HepG2 (cell line): ENCODE measurements around the gene SYCE3. TPM values are rescaled to one million over a fixed set of nuclear protein-coding genes. Genes with fewer than 3 reads are reported as not detected.
A peak's percentile ranks its signal among the peaks of the same experiment; 100 is the strongest.

Experiments used
- ARNTL ChIP-seq: sonication (generic); formaldehyde crosslinking; IDR thresholded peaks from 2 replicates; pipeline ENCODE4 v1.4.0; 2020; ENCODE audit warnings: mild to moderate bottlenecking, missing genetic modification reagents
- HDAC1 ChIP-seq: sonication (generic); formaldehyde crosslinking; IDR thresholded peaks from 2 replicates; pipeline ENCODE4 v1.5.1; 2020; ENCODE audit warnings: mild to moderate bottlenecking, missing genetic modification reagents
- RFXAP ChIP-seq: sonication (generic); formaldehyde crosslinking; IDR thresholded peaks from 2 replicates; pipeline ENCODE4 v1.4.0; 2020; ENCODE audit warnings: missing genetic modification reagents, borderline replicate concordance
- SIX4 ChIP-seq: sonication (generic); formaldehyde crosslinking; IDR thresholded peaks from 2 replicates; pipeline ENCODE4 v1.4.0; 2020; ENCODE audit warnings: missing genetic modification reagents
- ZFAT ChIP-seq: sonication (generic); formaldehyde crosslinking; conservative IDR thresholded peaks from 2 replicates; pipeline ENCODE4 v1.8.1; 2023; ENCODE audit warnings: missing genetic modification reagents, inconsistent platforms
- ZNF883 ChIP-seq: sonication (generic); formaldehyde crosslinking; IDR thresholded peaks from 2 replicates; pipeline ENCODE4 v1.5.1; 2020; ENCODE audit warnings: mild to moderate bottlenecking, missing genetic modification reagents; ENCODE audit errors: not compliant biosample characterization
- polyA plus RNA-seq, 8 experiments: library from polyadenylated mRNA; depleted of rRNA in 3 of 8; stranded (reverse) in 7 of 8; unstranded in 1 of 8; fragments of >200 nt; fragmentation: Illumina TruSeq in 4 of 8; extraction: Trizol in 4 of 8; gene quantifications; 2 replicates each; pipeline versions ENCODE4 v1.2.1 to v1.2.3, GENCODE V29; 2011 to 2016; ENCODE audit warnings: low read depth in 4 of 8, missing spikeins in 1 of 8, mixed read lengths in 1 of 8; ENCODE audit not compliant: insufficient read depth in 1 of 8
- total RNA-seq, 5 experiments: library from RNA; depleted of rRNA; stranded (reverse); fragments of >200 nt; fragmentation: Illumina TruSeq; extraction: Trizol; gene quantifications; 2 replicates each; pipeline ENCODE4 v1.2.3, GENCODE V29; 2016; ENCODE audit warnings: low read depth in 1 of 5
- TF ChIP-seq, protein P1 (sequence below): sonication (generic); formaldehyde crosslinking; IDR thresholded peaks from 2 replicates; pipeline ENCODE4 v1.5.0; 2020; ENCODE audit warnings: mild to moderate bottlenecking, missing genetic modification reagents, borderline replicate concordance
- TF ChIP-seq, protein P2 (sequence below): sonication (generic); formaldehyde crosslinking; IDR thresholded peaks from 2 replicates; pipeline ENCODE4 v1.5.0; 2020; ENCODE audit warnings: missing genetic modification reagents
- TF ChIP-seq, protein P3 (sequence below): sonication (generic); formaldehyde crosslinking; IDR thresholded peaks from one replicate; pipeline ENCODE4 v1.5.1; 2020; ENCODE audit warnings: mild to moderate bottlenecking, missing genetic modification reagents; ENCODE audit errors: not compliant biosample characterization
- TF ChIP-seq, protein P4 (sequence below): IDR thresholded peaks from 2 replicates; pipeline ENCODE4 v1.6.1; 2016
- TF ChIP-seq, protein P5 (sequence below): sonication (generic); formaldehyde crosslinking; conservative IDR thresholded peaks from 2 replicates; pipeline ENCODE4 v1.4.0; 2020; ENCODE audit warnings: missing genetic modification reagents

SYCE3 gene
- total and polyA plus RNA-seq, 2 of the 13 experiments (the other 11 are each of a cell fraction or from before 2014, with no cell fraction given): not detected

DNA sequence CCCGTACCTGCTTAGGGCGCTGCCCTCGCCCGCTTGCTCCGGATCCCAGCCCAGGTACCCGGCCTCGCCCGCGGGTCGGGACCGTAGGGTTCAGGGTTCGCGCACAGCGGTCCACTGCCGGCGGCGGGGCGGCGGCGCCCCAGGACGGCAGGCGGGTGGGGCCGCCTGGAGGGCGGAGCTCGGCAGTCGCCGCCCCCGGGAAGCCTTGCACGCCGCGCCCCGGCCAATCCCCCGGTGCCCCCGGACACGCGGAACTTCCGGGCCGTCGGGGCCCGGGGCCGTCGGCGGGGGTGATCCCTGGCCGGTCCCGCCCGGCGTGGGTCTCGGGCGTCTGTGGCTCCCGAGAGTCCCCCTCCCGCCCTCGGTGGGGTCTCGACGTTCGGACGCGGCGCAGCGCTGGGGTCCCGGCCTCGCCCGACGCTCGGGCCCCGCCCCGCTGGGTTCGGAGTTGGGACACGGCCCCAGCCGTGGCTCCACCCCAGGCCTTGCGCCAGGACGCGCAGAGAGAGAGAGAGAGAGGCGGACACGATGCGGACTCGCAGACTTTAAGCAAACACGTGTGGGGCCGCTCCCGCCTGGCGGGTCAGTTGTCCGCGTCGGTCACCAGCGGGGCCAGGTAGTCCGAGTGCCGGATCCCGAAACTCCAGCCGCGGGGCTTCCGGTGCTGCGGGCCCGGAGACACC is 32.7 kb downstream of the SYCE3 start, which contains the start of gene TYMP (continued):
- TF ChIP-seq, protein P1, sequence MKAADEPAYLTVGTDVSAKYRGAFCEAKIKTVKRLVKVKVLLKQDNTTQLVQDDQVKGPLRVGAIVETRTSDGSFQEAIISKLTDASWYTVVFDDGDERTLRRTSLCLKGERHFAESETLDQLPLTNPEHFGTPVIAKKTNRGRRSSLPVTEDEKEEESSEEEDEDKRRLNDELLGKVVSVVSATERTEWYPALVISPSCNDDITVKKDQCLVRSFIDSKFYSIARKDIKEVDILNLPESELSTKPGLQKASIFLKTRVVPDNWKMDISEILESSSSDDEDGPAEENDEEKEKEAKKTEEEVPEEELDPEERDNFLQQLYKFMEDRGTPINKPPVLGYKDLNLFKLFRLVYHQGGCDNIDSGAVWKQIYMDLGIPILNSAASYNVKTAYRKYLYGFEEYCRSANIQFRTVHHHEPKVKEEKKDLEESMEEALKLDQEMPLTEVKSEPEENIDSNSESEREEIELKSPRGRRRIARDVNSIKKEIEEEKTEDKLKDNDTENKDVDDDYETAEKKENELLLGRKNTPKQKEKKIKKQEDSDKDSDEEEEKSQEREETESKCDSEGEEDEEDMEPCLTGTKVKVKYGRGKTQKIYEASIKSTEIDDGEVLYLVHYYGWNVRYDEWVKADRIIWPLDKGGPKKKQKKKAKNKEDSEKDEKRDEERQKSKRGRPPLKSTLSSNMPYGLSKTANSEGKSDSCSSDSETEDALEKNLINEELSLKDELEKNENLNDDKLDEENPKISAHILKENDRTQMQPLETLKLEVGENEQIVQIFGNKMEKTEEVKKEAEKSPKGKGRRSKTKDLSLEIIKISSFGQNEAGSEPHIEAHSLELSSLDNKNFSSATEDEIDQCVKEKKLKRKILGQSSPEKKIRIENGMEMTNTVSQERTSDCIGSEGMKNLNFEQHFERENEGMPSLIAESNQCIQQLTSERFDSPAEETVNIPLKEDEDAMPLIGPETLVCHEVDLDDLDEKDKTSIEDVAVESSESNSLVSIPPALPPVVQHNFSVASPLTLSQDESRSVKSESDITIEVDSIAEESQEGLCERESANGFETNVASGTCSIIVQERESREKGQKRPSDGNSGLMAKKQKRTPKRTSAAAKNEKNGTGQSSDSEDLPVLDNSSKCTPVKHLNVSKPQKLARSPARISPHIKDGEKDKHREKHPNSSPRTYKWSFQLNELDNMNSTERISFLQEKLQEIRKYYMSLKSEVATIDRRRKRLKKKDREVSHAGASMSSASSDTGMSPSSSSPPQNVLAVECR (CRISPR knock-in tag): peak; percentile 74; the same call in 1 of the 2 replicates
- peak; percentile 46; the same call in 1 of the 2 replicates for TF ChIP-seq SIX4 (CRISPR knock-in tag)
- 0 out of 2 replicates have a peak, but pooled peaks have one; percentile 35 for TF ChIP-seq ZFAT (CRISPR knock-in tag)
- TF ChIP-seq ARNTL: peak; percentile 59; the same call in 1 of the 2 replicates
- TF ChIP-seq, protein P2, sequence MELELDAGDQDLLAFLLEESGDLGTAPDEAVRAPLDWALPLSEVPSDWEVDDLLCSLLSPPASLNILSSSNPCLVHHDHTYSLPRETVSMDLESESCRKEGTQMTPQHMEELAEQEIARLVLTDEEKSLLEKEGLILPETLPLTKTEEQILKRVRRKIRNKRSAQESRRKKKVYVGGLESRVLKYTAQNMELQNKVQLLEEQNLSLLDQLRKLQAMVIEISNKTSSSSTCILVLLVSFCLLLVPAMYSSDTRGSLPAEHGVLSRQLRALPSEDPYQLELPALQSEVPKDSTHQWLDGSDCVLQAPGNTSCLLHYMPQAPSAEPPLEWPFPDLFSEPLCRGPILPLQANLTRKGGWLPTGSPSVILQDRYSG (CRISPR knock-in tag): peak; percentile 19; the same call in 1 of the 2 replicates
- TF ChIP-seq ZNF883: no peak
- TF ChIP-seq, protein P3, sequence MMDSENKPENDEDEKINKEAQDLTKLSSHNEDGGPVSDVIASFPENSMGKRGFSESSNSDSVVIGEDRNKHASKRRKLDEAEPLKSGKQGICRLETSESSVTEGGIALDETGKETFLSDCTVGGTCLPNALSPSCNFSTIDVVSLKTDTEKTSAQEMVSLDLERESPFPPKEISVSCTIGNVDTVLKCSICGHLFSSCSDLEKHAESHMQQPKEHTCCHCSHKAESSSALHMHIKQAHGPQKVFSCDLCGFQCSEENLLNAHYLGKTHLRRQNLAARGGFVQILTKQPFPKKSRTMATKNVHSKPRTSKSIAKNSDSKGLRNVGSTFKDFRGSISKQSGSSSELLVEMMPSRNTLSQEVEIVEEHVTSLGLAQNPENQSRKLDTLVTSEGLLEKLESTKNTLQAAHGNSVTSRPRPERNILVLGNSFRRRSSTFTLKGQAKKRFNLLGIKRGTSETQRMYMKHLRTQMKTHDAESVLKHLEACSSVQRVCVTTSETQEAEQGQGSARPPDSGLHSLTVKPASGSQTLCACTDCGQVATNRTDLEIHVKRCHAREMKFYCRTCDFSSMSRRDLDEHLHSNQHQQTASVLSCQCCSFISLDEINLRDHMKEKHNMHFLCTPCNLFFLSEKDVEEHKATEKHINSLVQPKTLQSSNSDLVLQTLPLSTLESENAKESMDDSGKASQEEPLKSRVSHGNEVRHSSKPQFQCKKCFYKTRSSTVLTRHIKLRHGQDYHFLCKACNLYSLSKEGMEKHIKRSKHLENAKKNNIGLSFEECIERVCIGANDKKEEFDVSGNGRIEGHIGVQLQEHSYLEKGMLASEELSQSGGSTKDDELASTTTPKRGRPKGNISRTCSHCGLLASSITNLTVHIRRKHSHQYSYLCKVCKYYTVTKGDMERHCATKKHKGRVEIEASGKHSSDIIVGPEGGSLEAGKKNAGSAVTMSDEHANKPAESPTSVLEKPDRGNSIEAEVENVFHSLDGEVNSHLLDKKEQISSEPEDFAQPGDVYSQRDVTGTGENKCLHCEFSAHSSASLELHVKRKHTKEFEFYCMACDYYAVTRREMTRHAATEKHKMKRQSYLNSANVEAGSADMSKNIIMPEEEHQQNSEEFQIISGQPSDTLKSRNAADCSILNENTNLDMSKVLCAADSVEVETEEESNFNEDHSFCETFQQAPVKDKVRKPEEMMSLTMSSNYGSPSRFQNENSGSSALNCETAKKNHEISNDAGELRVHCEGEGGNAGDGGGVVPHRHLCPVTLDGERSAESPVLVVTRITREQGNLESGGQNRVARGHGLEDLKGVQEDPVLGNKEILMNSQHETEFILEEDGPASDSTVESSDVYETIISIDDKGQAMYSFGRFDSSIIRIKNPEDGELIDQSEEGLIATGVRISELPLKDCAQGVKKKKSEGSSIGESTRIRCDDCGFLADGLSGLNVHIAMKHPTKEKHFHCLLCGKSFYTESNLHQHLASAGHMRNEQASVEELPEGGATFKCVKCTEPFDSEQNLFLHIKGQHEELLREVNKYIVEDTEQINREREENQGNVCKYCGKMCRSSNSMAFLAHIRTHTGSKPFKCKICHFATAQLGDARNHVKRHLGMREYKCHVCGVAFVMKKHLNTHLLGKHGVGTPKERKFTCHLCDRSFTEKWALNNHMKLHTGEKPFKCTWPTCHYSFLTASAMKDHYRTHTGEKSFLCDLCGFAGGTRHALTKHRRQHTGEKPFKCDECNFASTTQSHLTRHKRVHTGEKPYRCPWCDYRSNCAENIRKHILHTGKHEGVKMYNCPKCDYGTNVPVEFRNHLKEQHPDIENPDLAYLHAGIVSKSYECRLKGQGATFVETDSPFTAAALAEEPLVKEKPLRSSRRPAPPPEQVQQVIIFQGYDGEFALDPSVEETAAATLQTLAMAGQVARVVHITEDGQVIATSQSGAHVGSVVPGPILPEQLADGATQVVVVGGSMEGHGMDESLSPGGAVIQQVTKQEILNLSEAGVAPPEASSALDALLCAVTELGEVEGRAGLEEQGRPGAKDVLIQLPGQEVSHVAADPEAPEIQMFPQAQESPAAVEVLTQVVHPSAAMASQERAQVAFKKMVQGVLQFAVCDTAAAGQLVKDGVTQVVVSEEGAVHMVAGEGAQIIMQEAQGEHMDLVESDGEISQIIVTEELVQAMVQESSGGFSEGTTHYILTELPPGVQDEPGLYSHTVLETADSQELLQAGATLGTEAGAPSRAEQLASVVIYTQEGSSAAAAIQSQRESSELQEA (CRISPR knock-in tag): no peak
- TF ChIP-seq HDAC1: no peak
- TF ChIP-seq, protein P4, sequence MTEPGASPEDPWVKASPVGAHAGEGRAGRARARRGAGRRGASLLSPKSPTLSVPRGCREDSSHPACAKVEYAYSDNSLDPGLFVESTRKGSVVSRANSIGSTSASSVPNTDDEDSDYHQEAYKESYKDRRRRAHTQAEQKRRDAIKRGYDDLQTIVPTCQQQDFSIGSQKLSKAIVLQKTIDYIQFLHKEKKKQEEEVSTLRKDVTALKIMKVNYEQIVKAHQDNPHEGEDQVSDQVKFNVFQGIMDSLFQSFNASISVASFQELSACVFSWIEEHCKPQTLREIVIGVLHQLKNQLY: 0 out of 2 replicates have a peak, but pooled peaks have one; percentile 34
- no peak for TF ChIP-seq RFXAP (CRISPR knock-in tag)
- TF ChIP-seq, protein P5, sequence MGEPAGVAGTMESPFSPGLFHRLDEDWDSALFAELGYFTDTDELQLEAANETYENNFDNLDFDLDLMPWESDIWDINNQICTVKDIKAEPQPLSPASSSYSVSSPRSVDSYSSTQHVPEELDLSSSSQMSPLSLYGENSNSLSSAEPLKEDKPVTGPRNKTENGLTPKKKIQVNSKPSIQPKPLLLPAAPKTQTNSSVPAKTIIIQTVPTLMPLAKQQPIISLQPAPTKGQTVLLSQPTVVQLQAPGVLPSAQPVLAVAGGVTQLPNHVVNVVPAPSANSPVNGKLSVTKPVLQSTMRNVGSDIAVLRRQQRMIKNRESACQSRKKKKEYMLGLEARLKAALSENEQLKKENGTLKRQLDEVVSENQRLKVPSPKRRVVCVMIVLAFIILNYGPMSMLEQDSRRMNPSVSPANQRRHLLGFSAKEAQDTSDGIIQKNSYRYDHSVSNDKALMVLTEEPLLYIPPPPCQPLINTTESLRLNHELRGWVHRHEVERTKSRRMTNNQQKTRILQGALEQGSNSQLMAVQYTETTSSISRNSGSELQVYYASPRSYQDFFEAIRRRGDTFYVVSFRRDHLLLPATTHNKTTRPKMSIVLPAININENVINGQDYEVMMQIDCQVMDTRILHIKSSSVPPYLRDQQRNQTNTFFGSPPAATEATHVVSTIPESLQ (CRISPR knock-in tag): 0 out of 2 replicates have a peak, but pooled peaks have one; percentile 26
